Occipital lobe (tissue), 2 donors: ENCODE measurements around the gene SAMD9L. TPM values are rescaled to one million over a fixed set of nuclear protein-coding genes. Genes with fewer than 3 reads are reported as not detected.

Source experiments
- DNase-seq: peaks from one replicate; lab custom pipeline; 2025; lab: John Stamatoyannopoulos, UW
- total RNA-seq: library from RNA; depleted of rRNA; stranded (reverse); fragments of >200 nt; gene quantifications from one replicate; pipeline ENCODE4 v1.2.3, GENCODE V29; 2014

SAMD9L gene
- total RNA-seq = 3.7 TPM

- DNase-seq = no peak
Observed at GRCh38 chr7:93148144-93148543, at the start of gene SAMD9L. Gene SAMD9L, minus strand, starts transcription at chr7:93148385. Its CDS starts 12,414 bp downstream, at chr7:93135971.

DNA sequence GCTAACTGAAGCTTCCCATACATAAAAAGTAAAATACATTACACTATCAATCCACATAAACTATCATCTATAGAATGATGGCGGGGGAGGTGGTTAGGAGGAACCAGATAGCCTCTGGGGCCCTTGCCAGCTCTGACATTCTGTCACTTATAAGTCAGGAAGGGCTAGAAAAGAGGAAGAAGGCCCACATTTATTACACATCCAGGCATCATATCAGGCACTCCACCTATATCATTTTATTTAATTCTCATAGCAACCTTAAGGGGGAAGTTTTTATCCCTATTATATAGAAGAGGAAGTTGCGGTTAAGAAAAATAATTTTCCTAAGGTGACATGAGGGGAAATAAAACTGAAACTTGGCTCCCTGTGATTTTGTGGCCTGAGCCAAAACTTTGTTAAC, 48.2 kb upstream of the SAMD9L start:
- DNase-seq = no peak

- no peak for DNase-seq
Observed at GRCh38 chr7:93194386-93194785, 46.2 kb upstream of the SAMD9L start.

GRCh38 chr7:93188870-93189634, 40.9 kb upstream of the SAMD9L start:
- DNase-seq = no peak

DNA sequence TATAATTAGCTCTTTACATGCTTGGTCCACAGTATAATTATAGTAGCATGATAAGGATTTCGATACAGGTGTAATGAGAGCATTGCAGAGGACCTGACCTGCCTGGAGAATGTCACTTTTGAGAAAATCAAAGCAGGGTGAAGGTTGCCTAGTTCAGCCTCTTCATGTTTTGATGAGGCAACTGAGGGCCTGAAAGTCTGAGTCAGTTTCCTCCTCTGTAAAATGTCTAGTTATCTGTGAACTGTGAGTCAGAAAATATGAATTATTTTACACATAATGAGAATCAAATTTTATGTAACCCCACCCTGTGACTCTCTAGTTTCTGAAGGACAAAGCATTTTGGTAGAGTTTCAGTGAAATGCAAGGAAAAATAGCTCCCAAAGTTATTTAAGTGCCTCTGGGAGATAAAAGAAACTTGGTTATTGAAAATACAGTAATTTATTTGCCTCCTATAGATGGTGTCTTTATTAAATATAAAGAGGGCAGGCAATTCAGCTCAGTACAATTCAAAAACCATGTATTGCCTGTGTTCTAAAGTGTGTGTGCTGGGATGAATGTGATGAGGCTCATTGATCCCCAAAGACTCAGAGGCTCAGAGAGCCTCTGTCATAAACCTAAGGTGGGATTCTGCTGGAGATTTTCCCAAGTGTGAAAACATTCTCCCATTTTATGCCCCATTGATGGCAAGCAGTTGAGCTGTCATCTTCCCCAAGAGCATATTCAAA, 37.3 kb upstream of the SAMD9L start:
- no peak for DNase-seq

GRCh38 chr7:93179173-93179572, 31.0 kb upstream of the SAMD9L start:
- no peak for DNase-seq

DNA sequence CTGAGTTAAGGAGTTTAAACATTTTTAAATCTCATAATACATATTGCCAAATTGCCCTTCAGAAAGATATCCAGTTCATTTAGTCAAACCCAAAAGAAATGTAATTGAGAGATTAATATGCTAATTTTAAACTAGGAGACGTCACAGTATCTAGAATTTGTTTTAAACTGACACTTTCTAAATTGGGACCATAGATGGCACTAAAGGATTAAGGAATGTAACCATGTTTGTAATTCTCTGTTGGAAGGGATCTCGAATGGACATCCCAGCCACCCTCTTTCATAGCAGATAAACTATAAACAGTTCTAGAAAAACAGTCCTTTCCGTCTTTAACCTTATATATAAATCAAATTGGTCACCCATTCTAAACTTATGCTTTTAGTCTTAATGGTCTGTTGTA, 30.0 kb upstream of the SAMD9L start:
- no peak for DNase-seq

DNA sequence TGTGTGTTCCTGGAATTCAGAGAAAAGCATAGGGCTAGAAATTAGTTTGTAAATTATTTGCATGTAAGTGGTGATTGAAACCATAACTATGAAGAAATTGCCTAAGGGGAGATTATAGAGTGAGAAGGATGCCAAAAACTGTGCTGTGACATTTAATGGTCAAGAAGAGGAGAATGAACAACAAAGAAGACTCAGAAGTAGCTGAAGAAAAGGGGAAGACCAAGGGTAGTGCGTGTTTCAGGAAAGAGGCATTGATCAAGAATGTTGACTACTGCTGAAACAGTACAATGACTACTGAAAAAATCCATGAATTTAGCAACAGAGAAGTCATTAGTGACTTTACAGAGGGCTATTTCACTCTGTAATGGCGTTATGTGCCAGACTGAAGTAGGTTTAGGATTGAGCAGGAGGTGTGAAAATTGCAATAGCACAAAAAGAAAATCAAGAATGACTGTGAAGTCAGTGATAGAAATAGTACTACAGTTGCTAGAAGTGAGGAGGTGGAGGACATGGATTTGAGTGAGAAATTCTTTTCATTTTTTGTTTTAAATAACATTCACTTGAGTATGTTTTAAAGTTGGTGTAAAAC, 28.9 kb upstream of the SAMD9L start:
- no peak for DNase-seq

DNA sequence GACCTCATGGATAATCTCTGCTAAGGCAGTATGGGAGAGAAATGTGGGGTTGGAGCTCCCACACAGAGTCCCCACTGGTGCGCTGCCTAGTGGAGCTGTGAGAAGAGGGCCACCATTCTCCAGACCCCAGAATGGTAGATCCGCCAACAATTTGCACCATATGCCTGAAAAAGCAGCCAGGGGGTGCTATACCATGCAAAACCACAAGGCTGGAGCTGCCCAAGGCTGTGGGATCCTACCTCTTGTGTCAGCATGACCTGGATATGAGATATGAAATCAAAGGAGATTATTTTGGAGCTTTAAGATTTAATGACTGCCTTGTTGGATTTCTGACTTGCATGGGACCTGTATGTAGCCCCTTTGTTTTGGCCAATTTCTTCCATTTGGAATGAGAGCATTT, 27.0 kb upstream of the SAMD9L start:
- no peak for DNase-seq

GRCh38 chr7:93172683-93173082, 24.5 kb upstream of the SAMD9L start:
- no peak for DNase-seq

DNA sequence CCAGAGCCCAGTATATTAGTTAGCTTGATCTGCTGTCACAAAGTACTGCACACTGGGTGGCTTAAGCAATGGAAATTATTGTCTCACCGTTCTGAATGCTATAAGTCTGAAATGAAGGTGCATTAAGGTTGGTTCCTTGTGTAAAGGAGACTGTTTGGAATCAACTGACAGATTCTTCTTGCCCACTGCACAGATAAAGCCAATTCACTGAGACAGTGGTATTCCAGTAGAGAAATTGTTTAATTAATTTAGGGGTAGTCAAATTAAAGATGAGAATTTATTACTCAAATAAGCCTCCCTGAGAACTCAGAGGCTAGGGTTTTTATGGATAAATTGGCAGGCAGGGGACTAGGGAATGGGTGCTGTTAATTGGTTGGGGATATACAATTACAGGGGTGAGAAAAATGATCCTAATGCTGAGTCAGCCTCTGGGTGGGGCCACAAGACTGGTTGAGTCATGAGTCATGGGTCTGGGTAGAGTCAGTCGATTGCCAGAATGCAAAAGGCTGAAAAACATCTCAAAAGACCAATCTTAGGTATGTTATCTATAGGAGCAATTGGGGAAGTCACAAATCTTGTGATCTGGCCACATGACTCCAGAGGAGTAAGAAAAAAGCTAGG, 23.5 kb upstream of the SAMD9L start:
- no peak for DNase-seq

DNA sequence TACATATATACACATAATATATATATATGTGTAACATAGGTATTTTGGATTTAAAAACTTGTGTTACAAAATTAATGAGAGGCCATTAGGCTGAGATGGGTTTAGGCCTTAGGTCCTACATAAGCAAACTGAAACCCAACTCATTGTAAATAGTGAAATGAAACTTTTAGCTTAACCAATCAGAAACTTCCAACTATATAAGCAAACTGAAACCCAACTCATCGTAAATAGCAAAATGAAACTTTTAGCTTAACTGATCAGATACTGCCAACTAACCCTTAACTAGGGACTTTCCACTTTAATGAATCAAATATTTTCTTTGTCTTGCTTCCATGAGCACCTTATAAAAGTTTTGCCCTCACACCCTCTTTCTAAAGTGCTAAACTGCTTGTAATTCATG, 17.3 kb upstream of the SAMD9L start:
- no peak for DNase-seq

DNA sequence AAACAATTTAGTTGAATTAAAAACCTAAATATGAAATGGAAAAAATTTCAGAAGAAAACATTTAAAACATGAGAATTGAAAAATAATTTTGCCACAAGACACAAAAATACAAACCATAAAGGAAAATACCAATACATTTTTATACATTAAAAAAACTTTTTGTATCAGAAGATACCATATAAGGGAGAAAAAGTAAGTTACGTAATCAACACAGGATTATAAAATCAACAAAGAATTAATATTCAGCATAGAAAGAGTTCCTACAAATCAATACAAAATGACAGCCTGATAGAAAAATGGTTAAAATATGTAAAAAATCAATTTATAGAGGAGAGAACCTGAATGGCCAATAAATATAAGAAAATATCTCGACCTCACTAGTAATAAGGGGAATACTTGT, 16.6 kb upstream of the SAMD9L start:
- no peak for DNase-seq

DNA sequence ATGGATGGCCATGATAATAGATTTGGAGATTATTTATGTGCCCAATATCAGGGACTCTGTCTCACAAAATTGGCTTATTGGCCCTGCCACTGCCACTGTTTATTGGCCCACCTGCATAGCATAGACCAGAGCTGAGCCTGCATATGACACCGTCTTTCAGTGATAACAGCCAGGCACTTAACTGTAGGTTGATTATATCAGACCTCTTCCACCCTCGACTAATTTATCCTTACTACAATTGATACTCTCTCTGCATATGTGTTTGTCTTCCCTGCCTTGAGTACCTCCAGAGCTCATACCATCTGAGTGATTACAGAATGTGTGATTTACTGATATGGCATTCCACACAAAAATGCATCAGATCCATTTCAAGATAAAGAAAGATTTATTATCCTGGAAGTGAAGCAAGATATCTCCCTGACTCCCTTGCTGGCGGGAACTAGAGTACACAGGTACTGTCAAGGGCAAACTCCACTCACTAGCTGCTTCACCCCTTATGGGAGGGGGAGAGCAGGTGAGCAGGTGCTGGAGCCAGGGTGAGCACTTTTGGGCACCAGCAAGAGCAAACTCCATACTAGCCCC, 13.1 kb upstream of the SAMD9L start:
- no peak for DNase-seq

GRCh38 chr7:93160410-93160809, 12.2 kb upstream of the SAMD9L start:
- DNase-seq = no peak

DNA sequence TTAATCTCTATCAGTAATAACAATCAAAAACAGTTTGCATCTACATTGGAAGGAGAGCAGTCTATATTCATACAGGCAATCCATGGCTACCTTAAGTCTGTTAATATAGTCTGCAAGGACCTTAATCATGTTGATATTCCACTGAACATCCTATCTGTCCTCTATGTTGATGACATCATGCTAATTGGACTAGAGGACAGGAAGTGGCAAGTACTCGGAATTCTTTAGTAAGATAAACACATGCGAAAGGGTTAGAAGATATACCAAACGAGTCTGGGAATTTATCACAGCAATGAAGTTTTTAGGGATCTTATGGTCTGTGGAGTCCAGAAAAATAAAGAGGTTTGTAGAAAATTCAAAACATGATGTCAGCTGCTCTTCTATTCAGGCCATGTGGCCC, 11.3 kb upstream of the SAMD9L start:
- DNase-seq = no peak

DNA sequence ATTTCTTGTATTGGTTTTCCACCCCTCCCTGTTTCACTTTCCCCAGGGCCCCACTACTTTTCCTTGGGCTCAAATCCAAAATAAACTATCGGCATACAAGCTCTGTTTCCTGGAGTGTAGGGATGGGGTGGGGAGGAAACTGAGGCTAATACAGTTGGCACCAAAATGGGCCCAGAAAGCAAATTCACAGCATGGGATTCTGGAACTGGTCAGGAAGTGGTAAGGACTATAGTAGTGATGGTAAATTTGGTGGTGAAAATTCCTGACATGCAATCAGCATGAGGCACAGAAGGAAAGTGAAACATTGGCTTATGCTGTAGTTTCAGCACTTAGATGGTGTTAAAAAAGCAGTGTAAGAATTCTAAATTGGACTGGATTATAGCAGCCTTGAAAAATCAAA, 8.7 kb upstream of the SAMD9L start:
- DNase-seq = no peak

DNA sequence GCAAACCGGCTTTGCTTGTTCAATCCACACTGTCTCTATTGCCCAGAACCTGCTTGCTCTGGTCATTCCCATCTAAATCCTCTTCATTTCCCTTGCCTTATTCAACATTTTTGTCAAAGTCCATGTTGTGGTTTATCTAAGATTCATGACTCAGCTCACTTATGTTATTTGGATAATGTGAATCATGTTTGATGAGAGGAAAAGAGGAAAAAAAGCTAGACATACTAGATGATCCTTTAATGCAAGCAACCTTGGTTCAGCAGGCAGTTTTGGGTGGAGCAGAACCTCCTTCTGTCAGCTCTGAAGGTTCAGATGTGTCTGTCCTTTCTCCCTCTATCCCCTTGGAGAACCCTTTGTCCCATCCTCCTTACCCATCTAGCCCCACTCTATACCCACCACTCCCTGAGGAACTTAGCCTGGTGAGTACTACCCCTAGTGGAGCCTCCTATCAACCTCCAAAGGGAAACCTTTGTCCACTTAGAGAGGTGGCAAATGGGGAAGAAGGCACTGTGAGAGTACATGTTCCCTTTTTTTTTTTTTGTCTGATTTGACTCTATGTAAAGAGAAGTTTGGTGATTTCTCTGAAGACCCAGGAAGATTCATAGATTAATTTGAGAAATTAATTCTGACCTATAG, 2.1 kb upstream of the SAMD9L start:
- no peak for DNase-seq

DNA sequence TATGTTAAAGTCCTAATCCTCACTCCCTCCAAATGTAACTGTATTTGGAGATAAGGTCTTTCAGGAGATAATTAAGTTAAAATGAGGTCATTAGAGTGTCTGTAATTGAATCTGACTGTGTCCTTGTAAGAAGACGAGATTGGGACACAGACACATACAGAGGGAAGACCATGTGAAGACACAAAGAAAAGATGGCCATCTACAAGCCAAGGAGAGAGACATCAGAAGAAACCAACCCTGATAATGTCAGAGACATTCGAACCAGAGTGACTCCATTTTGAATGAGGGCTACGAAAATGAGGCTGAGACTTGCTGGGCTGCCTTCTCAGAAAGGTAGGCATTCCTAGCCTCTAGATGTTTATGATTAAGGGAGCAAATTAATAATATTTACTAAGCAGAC, 542 bp upstream of the SAMD9L start:
- no peak for DNase-seq

DNA sequence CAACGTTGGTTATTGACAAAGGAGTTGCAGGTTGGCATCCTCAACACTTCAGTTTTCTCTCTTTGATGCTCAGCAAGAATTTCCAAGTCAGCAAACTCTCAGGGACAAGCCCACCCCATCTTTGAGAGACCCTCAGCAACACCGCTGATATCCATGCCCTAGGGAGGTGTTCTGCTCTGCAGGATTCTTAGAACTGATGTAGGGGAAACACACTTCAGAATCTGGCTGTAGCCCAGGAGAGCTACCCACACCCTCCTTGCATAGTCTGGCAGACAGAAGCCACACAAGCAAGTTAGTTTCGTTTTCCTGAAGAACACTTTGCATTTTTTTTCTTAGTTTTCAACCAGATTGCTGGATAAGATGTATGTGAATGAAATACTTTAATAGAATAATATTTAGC, 822 bp downstream of the SAMD9L start:
- peak; percentile 5 for DNase-seq

DNA sequence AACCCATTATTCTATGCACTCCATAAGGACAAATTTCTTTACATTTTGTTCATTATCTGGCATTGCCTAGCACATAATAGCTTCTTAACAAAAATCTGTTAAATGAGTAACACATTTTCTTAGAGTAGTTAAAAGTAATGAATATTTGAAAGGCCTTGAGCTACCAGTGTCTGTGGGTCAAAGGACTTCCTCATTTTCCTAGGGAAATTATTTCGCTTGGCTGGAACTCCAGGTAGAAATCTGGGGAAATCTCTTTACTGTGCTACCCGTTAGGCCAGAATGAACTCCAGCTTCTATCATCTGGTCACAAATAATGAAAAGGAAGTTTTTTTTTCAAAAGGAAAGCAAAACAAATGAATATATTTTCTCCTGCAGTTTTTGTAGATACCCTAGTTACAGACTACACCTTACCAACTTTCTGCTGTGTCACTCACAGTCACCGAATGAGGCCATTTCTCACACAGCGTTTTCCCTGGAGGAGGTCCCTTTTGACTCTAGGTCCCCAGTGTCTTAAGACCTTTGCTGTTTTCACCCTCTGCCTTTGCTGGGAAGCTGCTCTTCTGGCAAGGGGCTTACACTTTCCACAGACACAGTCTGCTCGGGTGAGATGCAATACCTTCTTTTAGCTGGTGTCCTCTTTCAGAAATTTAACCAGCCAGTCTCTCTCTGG, 1.6 kb downstream of the SAMD9L start:
- DNase-seq = no peak
